H1 (cell line): ENCODE measurements around the gene LCA5L. TPM values are rescaled to one million over a fixed set of nuclear protein-coding genes. Genes with fewer than 3 reads are reported as not detected.

Source experiments
- CTCF ChIA-PET: fragments of 300-600 bp; sonication (Branson Sonifier 250); formaldehyde crosslinking; loops from one replicate; lab custom pipeline; 2021; ENCODE audit not compliant: partially characterized antibody; lab: Charles Lee
- POLR2A ChIA-PET: fragments of 300-600 bp; sonication (Branson Sonifier 250); formaldehyde crosslinking; loops from one replicate; lab custom pipeline; 2021; ENCODE audit warnings: inconsistent platforms; ENCODE audit not compliant: partially characterized antibody; lab: Charles Lee
- DNase-seq, 2 experiments: peaks; one replicate each; pipeline versions ENCODE4 v3.0.0 to v3.0.0-alpha.2; 2010 to 2022; ENCODE audit warnings: low spot score in 2 of 2, low read depth in 1 of 2, mixed read lengths in 1 of 2
- FAIRE-seq: peaks from 2 replicates; lab custom pipeline; 2011; peaks lifted over from hg19 to GRCh38; lab: Jason Lieb, UNC
- H2AFZ ChIP-seq: 2 replicates; pipeline ENCODE4 v1.8.1; 2012; ENCODE audit warnings: low read length, inconsistent platforms
- H2AK5ac ChIP-seq: 2 replicates; pipeline ENCODE4 v1.6.1; 2013; ENCODE audit warnings: low read depth, low read length
- H2BK120ac ChIP-seq: replicated peaks from 2 replicates; pipeline ENCODE3; 2013; ENCODE audit warnings: low read depth, low read length, inconsistent platforms
- H2BK12ac ChIP-seq: 2 replicates; pipeline ENCODE4 v1.6.1; 2013; ENCODE audit warnings: low read depth, low read length
- H2BK15ac ChIP-seq: 2 replicates; pipeline ENCODE4 v1.6.1; 2013; ENCODE audit warnings: low read length
- H2BK20ac ChIP-seq: 2 replicates; pipeline ENCODE4 v1.6.1; 2013; ENCODE audit warnings: low read length
- H2BK5ac ChIP-seq: 2 replicates; pipeline ENCODE4 v1.6.1; 2013; ENCODE audit warnings: low read depth, low read length
- H3K14ac ChIP-seq: 2 replicates; pipeline ENCODE4 v1.6.1; 2013; ENCODE audit warnings: inconsistent platforms; ENCODE audit not compliant: insufficient read length
- H3K18ac ChIP-seq: 2 replicates; pipeline ENCODE4 v1.6.1; 2013; ENCODE audit warnings: low read length; ENCODE audit errors: extremely low read depth
- H3K23ac ChIP-seq: 2 replicates; pipeline ENCODE4 v1.6.1; 2013; ENCODE audit warnings: inconsistent platforms; ENCODE audit not compliant: insufficient read length
- H3K23me2 ChIP-seq: 2 replicates; pipeline ENCODE4 v1.6.1; 2013; ENCODE audit warnings: low read depth, low read length
- H3K27ac ChIP-seq: 2 replicates; pipeline ENCODE4 v1.6.1; 2011; ENCODE audit warnings: low read depth, low read length, inconsistent platforms
- H3K27me3 ChIP-seq, 4 experiments: replicated peaks in 1 of 4; 1 replicate in 1 of 4; 2 replicates in 3 of 4; pipeline versions ENCODE4 v1.6.1 to v1.8.1; 2011 to 2013; ENCODE audit warnings: low read length in 3 of 4, mild to moderate bottlenecking in 3 of 4, inconsistent platforms in 2 of 4, mixed read lengths in 2 of 4, moderate library complexity in 1 of 4; ENCODE audit not compliant: control insufficient read depth in 3 of 4, insufficient read depth in 3 of 4; ENCODE audit errors: extremely low read depth in 1 of 4
- H3K36me3 ChIP-seq, 4 experiments: 2 replicates each; pipeline versions ENCODE4 v1.6.1 to v1.8.1; 2011 to 2013; ENCODE audit warnings: mild to moderate bottlenecking in 4 of 4, low read length in 3 of 4, moderate library complexity in 2 of 4, control low read depth in 1 of 4, inconsistent platforms in 1 of 4; ENCODE audit not compliant: insufficient read depth in 4 of 4, control insufficient read depth in 2 of 4
- H3K4ac ChIP-seq: replicated peaks from 2 replicates; pipeline ENCODE3; 2013; ENCODE audit warnings: low read length, low read depth, mixed read lengths, inconsistent platforms; ENCODE audit not compliant: insufficient read length
- H3K4me1 ChIP-seq, 4 experiments: replicated peaks in 1 of 4; 1 replicate in 1 of 4; 2 replicates in 3 of 4; pipeline versions ENCODE4 v1.6.1 to v1.8.1; 2011 to 2013; ENCODE audit warnings: low read length in 3 of 4, inconsistent platforms in 2 of 4, mixed read lengths in 1 of 4; ENCODE audit not compliant: insufficient read depth in 4 of 4, control insufficient read depth in 3 of 4
- H3K4me2 ChIP-seq, 2 experiments: 2 replicates each; pipeline versions ENCODE4 v1.6.1 to v1.8.1; 2011 to 2013; ENCODE audit warnings: low read depth in 2 of 2, low read length in 2 of 2, control low read depth in 1 of 2, inconsistent platforms in 1 of 2, mild to moderate bottlenecking in 1 of 2; ENCODE audit not compliant: insufficient read depth in 1 of 2
- H3K4me3 ChIP-seq, 4 experiments: fragments of 200-600, 300-600 bp in 1 of 4; sonication (generic), shearing (Covaris generic), sonication (Bioruptor Twin) in 1 of 4; 2 replicates each; pipeline versions ENCODE4 v1.5.1 to v1.8.1; 2011 to 2016; ENCODE audit warnings: low read length in 4 of 4, low read depth in 3 of 4, control low read depth in 2 of 4, inconsistent platforms in 2 of 4, mild to moderate bottlenecking in 2 of 4, mixed read lengths in 1 of 4, moderate library complexity in 1 of 4; ENCODE audit not compliant: insufficient read depth in 2 of 4; ENCODE audit errors: extremely low read depth in 1 of 4
- H3K56ac ChIP-seq: replicated peaks from 2 replicates; pipeline ENCODE3; 2013; ENCODE audit warnings: low read depth, mild to moderate bottlenecking, mixed read lengths, low read length, inconsistent platforms; ENCODE audit not compliant: insufficient read length
- H3K79me1 ChIP-seq: 2 replicates; pipeline ENCODE4 v1.6.1; 2013; ENCODE audit warnings: low read depth, low read length, control low read depth
- H3K79me2 ChIP-seq, 2 experiments: 2 replicates each; pipeline versions ENCODE4 v1.6.1 to v1.8.1; 2012 to 2013; ENCODE audit warnings: low read length in 2 of 2, mild to moderate bottlenecking in 2 of 2, inconsistent platforms in 1 of 2; ENCODE audit not compliant: insufficient read depth in 2 of 2, control insufficient read depth in 1 of 2
- H3K9ac ChIP-seq, 4 experiments: replicated peaks in 1 of 4; 1 replicate in 1 of 4; 2 replicates in 3 of 4; pipeline versions ENCODE4 v1.6.1 to v1.8.1; 2011 to 2013; ENCODE audit warnings: low read depth in 3 of 4, low read length in 3 of 4, control low read depth in 2 of 4, mild to moderate bottlenecking in 2 of 4, moderate library complexity in 2 of 4, inconsistent platforms in 1 of 4; ENCODE audit errors: extremely low read depth in 1 of 4
- H3K9me3 ChIP-seq, 2 experiments: 2 replicates each; pipeline versions ENCODE4 v1.6.1 to v1.8.1; 2012 to 2013; ENCODE audit warnings: mild to moderate bottlenecking in 2 of 2, moderate library complexity in 2 of 2, control low read depth in 1 of 2, inconsistent platforms in 1 of 2, low read depth in 1 of 2, low read length in 1 of 2, mixed read lengths in 1 of 2; ENCODE audit not compliant: insufficient read depth in 2 of 2
- H4K20me1 ChIP-seq, 2 experiments: replicated peaks in 1 of 2; 2 replicates each; pipeline versions ENCODE3 to v1.8.1; 2011 to 2013; ENCODE audit warnings: inconsistent platforms in 2 of 2, low read length in 2 of 2, mild to moderate bottlenecking in 1 of 2; ENCODE audit not compliant: insufficient read depth in 2 of 2, control insufficient read depth in 1 of 2
- H4K5ac ChIP-seq: 2 replicates; pipeline ENCODE4 v1.6.1; 2013; ENCODE audit warnings: low read length, low read depth, mixed read lengths, inconsistent platforms; ENCODE audit not compliant: insufficient read length
- H4K8ac ChIP-seq: 2 replicates; pipeline ENCODE4 v1.8.0; 2013; ENCODE audit warnings: mild to moderate bottlenecking, moderate library complexity, low read length, inconsistent platforms; ENCODE audit not compliant: insufficient read depth; ENCODE audit errors: extremely low read depth
- H4K91ac ChIP-seq: replicated peaks from 2 replicates; pipeline ENCODE3; 2013; ENCODE audit warnings: low read length, mixed read lengths, inconsistent platforms; ENCODE audit not compliant: insufficient read length
- CBX8 ChIP-seq: fragments of 300-800, 300-1000 bp; sonication (generic); IDR thresholded peaks from 2 replicates; pipeline ENCODE4 v1.7.1; 2016; ENCODE audit warnings: low read depth, low read length, borderline replicate concordance
- CHD1 ChIP-seq: IDR thresholded peaks from 2 replicates; pipeline ENCODE4 v1.6.1; 2012; ENCODE audit warnings: low read depth, low read length, improper control_type of control experiment
- CHD2 ChIP-seq: IDR thresholded peaks from 2 replicates; pipeline ENCODE4 v1.6.1; 2012; ENCODE audit warnings: low read length, improper control_type of control experiment
- EGR1 ChIP-seq: IDR thresholded peaks from 2 replicates; pipeline ENCODE4 v1.6.1; 2011; ENCODE audit warnings: low read depth, low read length, borderline replicate concordance
- GTF2F1 ChIP-seq: IDR thresholded peaks from 2 replicates; pipeline ENCODE4 v1.6.1; 2012; ENCODE audit warnings: low read depth, low read length, improper control_type of control experiment, borderline replicate concordance
- HDAC6 ChIP-seq: IDR thresholded peaks from one replicate; pipeline ENCODE4 v1.7.1; 2012; ENCODE audit warnings: low read depth, mild to moderate bottlenecking, inconsistent platforms, low read length, moderate library complexity
- NANOG ChIP-seq: IDR thresholded peaks from 2 replicates; pipeline ENCODE4 v1.6.1; 2011; ENCODE audit warnings: low read length, low read depth, mild to moderate bottlenecking, inconsistent platforms; ENCODE audit not compliant: insufficient read depth, poor library complexity, severe bottlenecking
- POLR2A ChIP-seq, 2 experiments: IDR thresholded peaks; 1 replicate in 1 of 2; 2 replicates in 1 of 2; pipeline ENCODE4 v1.6.1; 2011; ENCODE audit warnings: low read depth in 2 of 2, low read length in 2 of 2, mild to moderate bottlenecking in 2 of 2; ENCODE audit errors: control extremely low read depth in 1 of 2
- POLR2AphosphoS5 ChIP-seq: IDR thresholded peaks from 2 replicates; pipeline ENCODE4 v1.6.1; 2011; ENCODE audit warnings: low read depth, low read length
- RFX5 ChIP-seq: IDR thresholded peaks from 2 replicates; pipeline ENCODE4 v1.6.1; 2011; ENCODE audit warnings: low read depth, low read length, improper control_type of control experiment, borderline replicate concordance
- RNF2 ChIP-seq: fragments of 200-900, 300-1000 bp; sonication (generic); IDR thresholded peaks from 2 replicates; pipeline ENCODE4 v1.7.1; 2016; ENCODE audit warnings: borderline replicate concordance, low read depth, mild to moderate bottlenecking, antibody characterized with exemption, low read length; ENCODE audit not compliant: poor library complexity, severe bottlenecking; ENCODE audit errors: missing control alignments
- SIN3A ChIP-seq, 2 experiments: IDR thresholded peaks in 1 of 2; conservative IDR thresholded peaks in 1 of 2; 2 replicates each; pipeline ENCODE4 v1.6.1; 2011 to 2012; ENCODE audit warnings: low read length in 2 of 2, improper control_type of control experiment in 1 of 2, low read depth in 1 of 2, mild to moderate bottlenecking in 1 of 2
- TBP ChIP-seq: IDR thresholded peaks from 2 replicates; pipeline ENCODE4 v1.6.1; 2011; ENCODE audit warnings: low read depth, low read length, improper control_type of control experiment
- ZNF274 ChIP-seq: IDR thresholded peaks from 2 replicates; pipeline ENCODE4 v1.7.0; 2012; ENCODE audit warnings: low read length, borderline replicate concordance; ENCODE audit errors: extremely low read depth
- WGBS, 2 experiments: shearing (Covaris generic) in 1 of 2; methylation state at CpG; one replicate each; pipeline versions ENCODE4 v1.1.6 to v1.1.7; 2013 to 2015; ENCODE audit warnings: low lambda C conversion rate in 2 of 2, mixed read lengths in 2 of 2, inconsistent platforms in 1 of 2, low coverage in 1 of 2, missing lambda C conversion rate in 1 of 2; ENCODE audit not compliant: insufficient replicate concordance in 2 of 2, insufficient coverage in 1 of 2, insufficient read length in 1 of 2; ENCODE audit errors: extremely low coverage in 1 of 2, missing lambda C conversion rate in 1 of 2; 5-methylcytosine and 5-hydroxymethylcytosine counted together
- polyA plus RNA-seq, 7 experiments: library from polyadenylated mRNA; depleted of rRNA in 3 of 7; stranded (reverse) in 5 of 7; unstranded in 2 of 7; fragments of >200 nt in 5 of 7; fragments of 200-250 nt in 2 of 7; gene quantifications; 1 replicate in 5 of 7; 2 replicates in 1 of 7; 4 replicates in 1 of 7; pipeline versions ENCODE4 v1.2.1 to v1.2.3, GENCODE V29; 2011 to 2013; ENCODE audit warnings: missing spikeins in 2 of 7, mixed read lengths in 2 of 7
- total RNA-seq: library from RNA; stranded (reverse); fragmentation: NEBNext Ultra II Directional; extraction: Animal tissue kit (Norgen Biotek cat#: 25700); gene quantifications from 2 replicates; pipeline ENCODE4 v1.2.1, GENCODE V29; 2021
- TF ChIP-seq, protein P1 (sequence below): IDR thresholded peaks from 2 replicates; pipeline ENCODE4 v1.6.1; 2012; ENCODE audit warnings: inconsistent platforms

LCA5L gene
- total and polyA plus RNA-seq, 2 of the 8 experiments (the other 6 are each of a cell fraction or from before 2014, with no cell fraction given): 0.11 to 0.84 TPM

- Histone ChIP-seq H3K4me2 (no peak overlapping the region), H3K4me3 (no peak overlapping the region), H3K14ac (no peak overlapping the region), H2BK5ac (no peak overlapping the region), H4K8ac (no peak overlapping the region), H2BK120ac (no peak overlapping the region), H3K56ac (no peak overlapping the region), H2AK5ac (no peak overlapping the region), H3K23ac (no peak overlapping the region), H3K79me1 (no peaks in the 10 kb centered on the region), H2BK15ac (no peak overlapping the region), H2AFZ (no peak overlapping the region), H2BK12ac (no peak overlapping the region), H3K9ac (no peak overlapping the region), H3K23me2 (peaks cover 5% of the 10 kb centered on the region; the same call in 1 of the 2 replicates), H3K27me3 (no peaks in the 10 kb centered on the region), H3K4me1 (no peaks in the 10 kb centered on the region), H3K4ac (no peak overlapping the region), H4K5ac (no peak overlapping the region), H3K27ac (no peak overlapping the region), H3K9me3 (no peaks in the 10 kb centered on the region), H3K18ac (no peak overlapping the region), H4K91ac (no peak overlapping the region), H4K20me1 (peaks cover 2 to 3% of the 10 kb centered on the region in 2 experiments), H3K79me2 (no peaks in the 10 kb centered on the region), H2BK20ac (no peak overlapping the region), H3K36me3 (no peaks in the 10 kb centered on the region)
- DNase-seq (no peak), FAIRE-seq (no peak)
- WGBS, 2 experiments: 75% methylated on average over 2 of the region's 2 CpGs; no CpG with 5 or more reads in 1 of the 2 experiments
- ChIA-PET POLR2A (no interaction called here), CTCF (no interaction called here)
- TF ChIP-seq RNF2 (no peak), POLR2A (IDR thresholded peaks at IDR 0.05; ENCODE audit: control extremely low read depth in 1 of 2, low read depth in 2 of 2, low read length in 2 of 2) (no peak), HDAC6 (no peak), NANOG (no peak), EGR1 (no peak), TBP (no peak), CHD2 (no peak), POLR2AphosphoS5 (no peak), ZNF274 (no peak), CBX8 (no peak), CHD1 (no peak), GTF2F1 (no peak), RFX5 (no peak), SIN3A (conservative IDR thresholded peaks at IDR 0.05 in 1 of 2, IDR thresholded peaks at IDR 0.05 in 1 of 2; ENCODE audit: low read depth in 1 of 2, low read length in 2 of 2) (no peak)
- TF ChIP-seq, protein P1, sequence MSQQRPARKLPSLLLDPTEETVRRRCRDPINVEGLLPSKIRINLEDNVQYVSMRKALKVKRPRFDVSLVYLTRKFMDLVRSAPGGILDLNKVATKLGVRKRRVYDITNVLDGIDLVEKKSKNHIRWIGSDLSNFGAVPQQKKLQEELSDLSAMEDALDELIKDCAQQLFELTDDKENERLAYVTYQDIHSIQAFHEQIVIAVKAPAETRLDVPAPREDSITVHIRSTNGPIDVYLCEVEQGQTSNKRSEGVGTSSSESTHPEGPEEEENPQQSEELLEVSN: no peak
Observed at GRCh38 chr21:39479814-39480182, 34.2 kb upstream of the LCA5L start.
